Parathyroid adenoma (tissue), 2 donors: ENCODE measurements around the gene BUB1.

Source experiments
- H2AFZ ChIP-seq: fragments of 300-600 bp; sonication (generic); one replicate; pipeline ENCODE4 v1.7.0; 2017; ENCODE audit warnings: antibody characterized with exemption, mild to moderate bottlenecking
- H3K27ac ChIP-seq: fragments of 300-600 bp; sonication (generic); one replicate; pipeline ENCODE4 v1.7.0; 2017
- H3K27me3 ChIP-seq: fragments of 300-600 bp; sonication (generic); one replicate; pipeline ENCODE4 v1.7.0; 2017; ENCODE audit warnings: low read length; ENCODE audit not compliant: control insufficient read depth, insufficient read depth
- H3K36me3 ChIP-seq: fragments of 300-600 bp; sonication (generic); one replicate; pipeline ENCODE4 v1.7.0; 2017; ENCODE audit warnings: low read length; ENCODE audit not compliant: control insufficient read depth, insufficient read depth
- H3K4me1 ChIP-seq: fragments of 300-600 bp; sonication (generic); one replicate; pipeline ENCODE4 v1.7.0; 2017; ENCODE audit warnings: control low read depth
- H3K4me2 ChIP-seq: fragments of 300-600 bp; sonication (generic); one replicate; pipeline ENCODE4 v1.7.0; 2017; ENCODE audit warnings: low read length
- H3K4me3 ChIP-seq: fragments of 300-600 bp; sonication (generic); one replicate; pipeline ENCODE4 v1.7.0; 2017; ENCODE audit warnings: low read depth, low read length
- H3K79me2 ChIP-seq: fragments of 300-600 bp; sonication (generic); one replicate; pipeline ENCODE4 v1.7.0; 2017; ENCODE audit warnings: control low read depth
- H3K9ac ChIP-seq: fragments of 300-600 bp; sonication (generic); one replicate; pipeline ENCODE4 v1.7.0; 2017; ENCODE audit warnings: mild to moderate bottlenecking
- H3K9me3 ChIP-seq: fragments of 300-600 bp; sonication (generic); one replicate; pipeline ENCODE4 v1.7.0; 2017; ENCODE audit warnings: low read length; ENCODE audit not compliant: control insufficient read depth
- CTCF ChIP-seq: fragments of 300-600 bp; sonication (generic); IDR thresholded peaks from one replicate; pipeline ENCODE4 v1.7.0; 2017; ENCODE audit warnings: antibody characterized with exemption, mild to moderate bottlenecking
- donor health status: primary hyperparathyroidism.

BUB1 gene

DNA sequence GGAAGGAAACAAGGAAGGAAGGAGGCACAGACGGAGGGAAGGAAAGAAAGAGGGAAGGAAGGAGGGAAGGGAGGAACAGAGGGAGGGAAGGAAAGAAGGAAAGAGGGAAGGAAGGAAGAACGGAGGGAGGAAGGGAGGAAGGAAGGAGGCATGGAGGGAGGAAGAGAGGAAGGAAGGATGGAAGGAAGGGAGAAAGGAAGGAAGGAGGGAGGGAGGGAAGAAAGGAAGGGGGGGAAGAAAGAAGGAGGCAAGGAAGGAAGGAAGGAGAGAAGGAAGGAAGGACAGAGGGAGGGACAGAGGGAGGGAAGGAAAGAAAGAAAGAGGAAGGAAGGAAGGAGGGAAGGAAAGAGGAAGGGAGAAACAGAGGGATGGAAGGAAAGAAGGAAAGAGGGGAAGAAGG, 47.0 kb upstream of the BUB1 start:
- Histone ChIP-seq H3K79me2 (no peaks in the 10 kb centered on the region), H3K4me2 (no peak overlapping the region), H3K36me3 (no peaks in the 10 kb centered on the region), H2AFZ (no peak overlapping the region), H3K4me3 (no peak overlapping the region), H3K27ac (no peak overlapping the region), H3K27me3 (no peaks in the 10 kb centered on the region), H3K4me1 (no peaks in the 10 kb centered on the region), H3K9me3 (no peaks in the 10 kb centered on the region), H3K9ac (no peak overlapping the region)
- TF ChIP-seq CTCF, result no peak

DNA sequence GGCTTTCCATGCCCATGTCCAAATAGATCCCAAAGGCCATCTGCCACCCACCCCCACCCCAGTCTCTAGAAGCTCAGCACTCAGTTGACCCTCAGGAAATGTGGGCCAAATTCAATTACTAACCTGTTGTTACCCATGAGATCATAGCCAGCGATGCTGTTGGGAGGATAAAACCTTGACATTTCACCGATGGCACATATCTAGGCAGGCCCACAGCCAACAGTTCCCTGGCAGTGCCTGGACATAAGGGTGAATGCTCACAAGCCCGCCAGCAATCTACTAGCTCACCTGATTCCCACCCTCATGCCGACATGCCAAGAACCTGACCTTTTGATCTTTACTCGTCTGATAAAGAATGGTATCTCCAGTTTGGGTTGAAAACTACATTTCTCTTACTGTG, 42.7 kb upstream of the BUB1 start:
- Histone ChIP-seq H3K4me1 (no peaks in the 10 kb centered on the region), H3K9ac (no peak overlapping the region), H3K9me3 (no peaks in the 10 kb centered on the region), H3K27ac (no peak overlapping the region), H3K4me2 (no peak overlapping the region), H3K4me3 (no peak overlapping the region), H3K79me2 (no peaks in the 10 kb centered on the region), H2AFZ (no peak overlapping the region), H3K36me3 (no peaks in the 10 kb centered on the region), H3K27me3 (no peaks in the 10 kb centered on the region)
- TF ChIP-seq CTCF, result no peak

GRCh38 chr2:110718990-110719389, 41.1 kb upstream of the BUB1 start:
- H3K4me2 ChIP-seq, result no peak overlapping the region
- H3K27ac ChIP-seq, result no peak overlapping the region
- H3K79me2 ChIP-seq, result no peaks in the 10 kb centered on the region
- no peaks in the 10 kb centered on the region for H3K4me1 ChIP-seq
- H3K9me3 ChIP-seq, result no peaks in the 10 kb centered on the region
- H2AFZ ChIP-seq, result no peak overlapping the region
- TF ChIP-seq CTCF, result no peak
- H3K27me3 ChIP-seq, result no peaks in the 10 kb centered on the region
- H3K9ac ChIP-seq, result no peak overlapping the region
- H3K4me3 ChIP-seq, result no peak overlapping the region
- H3K36me3 ChIP-seq, result no peaks in the 10 kb centered on the region

DNA sequence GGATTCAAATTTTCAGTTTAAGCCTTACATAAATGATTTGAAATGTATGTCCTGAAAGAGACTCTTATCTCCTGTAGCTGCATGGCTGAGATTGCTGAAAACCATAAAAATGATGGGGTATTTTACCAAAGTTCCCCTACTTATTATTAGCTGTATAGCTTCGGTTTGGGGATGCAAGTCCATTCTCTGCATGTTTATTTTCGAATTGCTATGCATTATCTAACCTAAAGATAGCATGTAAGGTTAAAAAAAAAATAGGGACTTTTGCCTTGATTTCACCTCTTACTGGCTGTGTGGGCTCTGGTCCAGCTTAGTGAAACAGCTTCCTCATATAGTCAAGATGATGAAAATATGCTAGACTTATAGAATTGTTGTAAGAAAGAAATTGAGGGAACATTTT, 40.5 kb upstream of the BUB1 start:
- no peak for TF ChIP-seq CTCF
- Histone ChIP-seq H3K4me2 (no peak overlapping the region), H3K36me3 (no peaks in the 10 kb centered on the region), H3K9ac (no peak overlapping the region), H2AFZ (no peak overlapping the region), H3K79me2 (no peaks in the 10 kb centered on the region), H3K27me3 (no peaks in the 10 kb centered on the region), H3K9me3 (no peaks in the 10 kb centered on the region), H3K27ac (no peak overlapping the region), H3K4me1 (no peaks in the 10 kb centered on the region), H3K4me3 (no peak overlapping the region)

- Histone ChIP-seq H2AFZ (no peak overlapping the region), H3K4me2 (no peak overlapping the region), H3K4me1 (no peaks in the 10 kb centered on the region), H3K9ac (no peak overlapping the region), H3K27me3 (no peaks in the 10 kb centered on the region), H3K9me3 (no peaks in the 10 kb centered on the region), H3K4me3 (no peak overlapping the region), H3K36me3 (no peaks in the 10 kb centered on the region), H3K27ac (no peak overlapping the region), H3K79me2 (no peaks in the 10 kb centered on the region)
- no peak for TF ChIP-seq CTCF
Measured at GRCh38 chr2:110717734-110718133, 39.9 kb upstream of the BUB1 start.
